ENCODE measurements around the gene LRRC23.

DNA sequence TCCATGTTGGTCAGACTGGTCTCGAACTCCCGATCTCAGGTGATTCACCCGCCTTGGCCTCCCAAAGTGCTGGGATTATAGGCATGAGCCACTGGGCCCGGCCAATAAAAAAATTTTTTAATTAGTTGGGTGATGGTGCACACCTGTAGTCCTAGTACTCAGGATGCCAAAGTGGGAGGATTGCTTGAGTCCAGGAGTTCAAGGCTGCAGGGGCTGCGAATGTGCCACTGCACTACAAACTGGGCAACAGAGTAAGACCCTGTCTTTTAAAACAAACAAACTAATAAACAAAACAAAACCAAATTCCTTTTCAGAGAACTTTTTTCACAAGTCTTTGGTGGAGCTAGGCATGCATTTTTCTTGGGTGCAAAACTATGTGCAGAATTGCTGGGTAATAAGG is 21.4 kb upstream of the LRRC23 start:
- TF ChIP-seq POLR2AphosphoS5 (IDR thresholded peaks at IDR 0.05; ENCODE audit: low read depth, low read length) (no peak), POLR2A (IDR thresholded peaks at IDR 0.05; ENCODE audit: low read depth, low read length) (no peak), TAF1 (IDR thresholded peaks at IDR 0.05; ENCODE audit: low read depth, low read length) (no peak)
